GM12874 (cell line): Measurements from ENCODE around the gene MUC22.
A peak's percentile ranks its signal among the peaks of the same experiment; 100 is the strongest.

Experiments used
- CTCF ChIP-seq: IDR thresholded peaks from 2 replicates; pipeline ENCODE4 v1.5.1; 2011; ENCODE audit warnings: low read depth, mild to moderate bottlenecking, control low read depth, low read length, moderate library complexity; ENCODE audit not compliant: insufficient read depth

Gene MUC22

GRCh38 chr6:31049518-31049917, 39.2 kb downstream of the MUC22 start:
- TF ChIP-seq CTCF = no peak

GRCh38 chr6:31053873-31054272, 43.6 kb downstream of the MUC22 start:
- no peak for TF ChIP-seq CTCF

DNA sequence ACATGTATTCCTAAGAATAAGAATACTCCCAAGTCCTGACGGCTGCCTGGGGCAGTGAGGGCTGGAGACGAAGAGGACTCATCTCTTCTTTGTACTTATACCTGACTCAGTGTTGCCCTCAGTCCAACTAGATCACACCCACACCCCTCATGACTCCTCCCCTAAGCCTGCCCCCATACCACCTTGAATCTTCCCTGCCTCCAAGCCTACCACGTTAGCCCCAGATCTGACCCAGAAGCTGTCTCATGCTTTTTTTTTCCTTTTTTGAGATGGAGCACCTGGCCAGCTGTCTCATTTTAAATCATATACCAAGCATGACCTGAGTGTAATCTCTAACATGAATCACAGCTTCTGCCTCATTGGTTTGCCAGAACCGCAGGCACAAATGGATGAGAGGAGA, 45.2 kb downstream of the MUC22 start:
- TF ChIP-seq CTCF = no peak

GRCh38 chr6:31057426-31058003, 47.2 kb downstream of the MUC22 start:
- no peak for TF ChIP-seq CTCF

- TF ChIP-seq CTCF = peak; percentile 57; the same call in 1 of the 2 replicates
These were observed 48.0 kb downstream of the MUC22 start for GRCh38 chr6:31058128-31058894.

- TF ChIP-seq CTCF = no peak
These were observed 49.9 kb downstream of the MUC22 start for GRCh38 chr6:31060145-31060544.

DNA sequence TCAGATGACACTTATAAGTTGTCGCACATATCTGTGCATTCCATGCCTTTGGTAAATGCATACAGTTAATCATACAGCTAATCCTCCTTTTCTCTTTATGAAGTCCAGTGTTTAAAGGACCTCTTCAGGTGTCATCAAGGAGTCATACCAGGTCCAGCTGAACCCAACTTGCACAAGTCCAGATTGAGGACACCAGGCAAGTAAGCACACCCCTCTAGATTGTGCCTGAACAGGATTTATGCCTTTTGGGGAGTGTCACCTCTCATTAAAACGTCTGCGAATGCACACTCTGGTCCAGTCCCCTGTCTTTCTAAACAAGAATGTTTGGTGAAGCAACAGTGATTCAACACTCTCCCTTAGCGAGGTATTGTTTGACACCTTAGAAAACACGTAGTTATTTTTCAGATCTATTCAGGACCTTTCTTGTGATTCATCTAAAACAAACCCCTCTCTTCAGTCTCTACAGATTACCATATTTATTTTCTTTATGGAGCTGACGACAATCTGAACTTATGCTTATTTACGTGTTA, 53.7 kb downstream of the MUC22 start:
- no peak for TF ChIP-seq CTCF
